ENCODE data around the gene MSRB1. TPM values are rescaled to one million over a fixed set of nuclear protein-coding genes. Genes with fewer than 3 reads are reported as not detected.

Gene MSRB1
- total and polyA plus RNA-seq, 2 of the 13 experiments (the other 11 are each of a cell fraction or from before 2014, with no cell fraction given), result 32.1 to 75.4 TPM

GRCh38 chr16:1964506-1965395 is 21.8 kb upstream of the MSRB1 start, which contains the start of gene RPS2 (continued):
- TF ChIP-seq NRL (CRISPR knock-in tag; IDR thresholded peaks at IDR 0.05; ENCODE audit: borderline replicate concordance), result peak; percentile 20; the same call in 1 of the 2 replicates
- peak; percentile 56; the same call in 1 of the 2 replicates for TF ChIP-seq NFAT5 (CRISPR knock-in tag; IDR thresholded peaks at IDR 0.05)
- TF ChIP-seq REPIN1 (CRISPR knock-in tag; IDR thresholded peaks at IDR 0.05; ENCODE audit: borderline replicate concordance, low read depth), result 0 out of 2 replicates have a peak, but pooled peaks have one; percentile 28
- peak; percentile 66; the same call in 1 of the 2 replicates for TF ChIP-seq ZNF160 (CRISPR knock-in tag; IDR thresholded peaks at IDR 0.05)
- no peak for TF ChIP-seq GTF3A (CRISPR knock-in tag; conservative IDR thresholded peaks at IDR 0.05)
- TF ChIP-seq FOXK2 (IDR thresholded peaks at IDR 0.05), result no peak
- TF ChIP-seq RXRA (CRISPR knock-in tag; IDR thresholded peaks at IDR 0.05), result no peak; the same call in 1 of the 2 replicates
- no peak for TF ChIP-seq ZNF431 (CRISPR knock-in tag; IDR thresholded peaks at IDR 0.05; ENCODE audit: borderline replicate concordance, low read depth)
- no peak; the same call in 1 of the 2 replicates for TF ChIP-seq TSC22D2 (CRISPR knock-in tag; IDR thresholded peaks at IDR 0.05; ENCODE audit: borderline replicate concordance)
- no peak for TF ChIP-seq MIER2 (CRISPR knock-in tag; IDR thresholded peaks at IDR 0.05)
- TF ChIP-seq, protein P1, sequence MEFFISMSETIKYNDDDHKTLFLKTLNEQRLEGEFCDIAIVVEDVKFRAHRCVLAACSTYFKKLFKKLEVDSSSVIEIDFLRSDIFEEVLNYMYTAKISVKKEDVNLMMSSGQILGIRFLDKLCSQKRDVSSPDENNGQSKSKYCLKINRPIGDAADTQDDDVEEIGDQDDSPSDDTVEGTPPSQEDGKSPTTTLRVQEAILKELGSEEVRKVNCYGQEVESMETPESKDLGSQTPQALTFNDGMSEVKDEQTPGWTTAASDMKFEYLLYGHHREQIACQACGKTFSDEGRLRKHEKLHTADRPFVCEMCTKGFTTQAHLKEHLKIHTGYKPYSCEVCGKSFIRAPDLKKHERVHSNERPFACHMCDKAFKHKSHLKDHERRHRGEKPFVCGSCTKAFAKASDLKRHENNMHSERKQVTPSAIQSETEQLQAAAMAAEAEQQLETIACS (CRISPR knock-in tag; IDR thresholded peaks at IDR 0.05), result 0 out of 2 replicates have a peak, but pooled peaks have one; percentile 8
- no peak for TF ChIP-seq SYNCRIP (IDR thresholded peaks at IDR 0.05; ENCODE audit: insufficient read depth, low read depth, low read length)
- 0 out of 2 replicates have a peak, but pooled peaks have one; percentile 41 for TF ChIP-seq SNAPC2 (CRISPR knock-in tag; IDR thresholded peaks at IDR 0.05)
- no peak for TF ChIP-seq ZNF512B (CRISPR knock-in tag; IDR thresholded peaks at IDR 0.05; ENCODE audit: borderline replicate concordance)
- peak; percentile 60 for TF ChIP-seq XBP1 (CRISPR knock-in tag; IDR thresholded peaks at IDR 0.05)
- TF ChIP-seq, protein P2, sequence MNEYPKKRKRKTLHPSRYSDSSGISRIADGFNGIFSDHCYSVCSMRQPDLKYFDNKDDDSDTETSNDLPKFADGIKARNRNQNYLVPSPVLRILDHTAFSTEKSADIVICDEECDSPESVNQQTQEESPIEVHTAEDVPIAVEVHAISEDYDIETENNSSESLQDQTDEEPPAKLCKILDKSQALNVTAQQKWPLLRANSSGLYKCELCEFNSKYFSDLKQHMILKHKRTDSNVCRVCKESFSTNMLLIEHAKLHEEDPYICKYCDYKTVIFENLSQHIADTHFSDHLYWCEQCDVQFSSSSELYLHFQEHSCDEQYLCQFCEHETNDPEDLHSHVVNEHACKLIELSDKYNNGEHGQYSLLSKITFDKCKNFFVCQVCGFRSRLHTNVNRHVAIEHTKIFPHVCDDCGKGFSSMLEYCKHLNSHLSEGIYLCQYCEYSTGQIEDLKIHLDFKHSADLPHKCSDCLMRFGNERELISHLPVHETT (CRISPR knock-in tag; conservative IDR thresholded peaks at IDR 0.05), result 0 out of 2 replicates have a peak, but pooled peaks have one; percentile 43
- TF ChIP-seq HDAC2 (CRISPR knock-in tag; IDR thresholded peaks at IDR 0.05), result peak; percentile 16
- TF ChIP-seq WIZ (CRISPR knock-in tag; IDR thresholded peaks at IDR 0.05), result no peak

Measured in HepG2 (cell line).